Bronchial smooth muscle cell (primary cell): Measurements from ENCODE around the gene CD8B2. TPM values are rescaled to one million over a fixed set of nuclear protein-coding genes. Genes with fewer than 3 reads are reported as not detected.

ENCODE experiments used
- total RNA-seq: library from RNA; depleted of rRNA; stranded (reverse); fragments of >200 nt; gene quantifications from 2 replicates; pipeline ENCODE4 v1.2.1, GENCODE V29; 2014

Gene CD8B2
- not detected in 2 replicates for total RNA-seq

DNA sequence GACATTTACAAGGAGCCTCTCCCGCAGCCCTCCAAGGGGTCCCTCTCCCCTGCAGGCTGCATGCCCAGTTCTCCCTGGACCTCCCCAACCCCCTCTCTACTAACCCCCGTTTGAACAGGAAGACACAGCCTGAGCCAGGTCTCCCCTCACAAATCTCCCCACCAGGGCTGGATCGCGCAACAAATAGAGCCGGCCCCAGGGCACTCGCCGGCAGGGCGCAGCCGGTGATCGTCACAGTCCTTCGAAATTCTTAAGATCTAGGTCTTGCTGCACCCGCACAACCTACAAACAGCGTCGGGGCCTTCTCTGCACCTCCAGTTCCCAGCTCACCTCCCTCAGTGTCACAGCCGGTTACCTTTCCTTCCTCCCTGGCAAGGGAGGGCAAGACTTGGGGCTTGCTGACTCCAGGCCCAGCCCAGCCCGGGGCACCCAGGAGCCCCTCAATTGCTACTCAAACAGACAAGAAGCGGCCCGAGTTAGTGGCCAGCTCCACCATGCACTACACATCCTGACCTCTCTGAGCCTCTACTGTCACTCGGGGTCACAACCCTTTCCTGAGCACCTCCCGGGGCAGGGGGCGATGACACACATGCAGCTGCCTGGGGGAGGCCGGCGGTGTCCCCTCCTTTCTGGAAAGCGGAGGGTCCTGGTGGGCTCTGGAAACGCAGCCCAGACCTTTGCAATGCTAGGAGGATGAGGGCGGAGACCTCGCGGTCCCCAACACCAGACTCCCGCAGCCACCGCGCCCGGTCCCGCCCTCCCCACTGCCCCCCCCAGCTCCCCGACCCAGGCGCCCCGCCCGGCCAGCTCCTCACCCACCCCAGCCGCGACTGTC, at the start of gene CD8B2:
TSS of gene CD8B2 (plus strand) at position 814 of the 835 bp plus-strand sequence. CDS start 63 bp downstream, outside the sequence.

DNA sequence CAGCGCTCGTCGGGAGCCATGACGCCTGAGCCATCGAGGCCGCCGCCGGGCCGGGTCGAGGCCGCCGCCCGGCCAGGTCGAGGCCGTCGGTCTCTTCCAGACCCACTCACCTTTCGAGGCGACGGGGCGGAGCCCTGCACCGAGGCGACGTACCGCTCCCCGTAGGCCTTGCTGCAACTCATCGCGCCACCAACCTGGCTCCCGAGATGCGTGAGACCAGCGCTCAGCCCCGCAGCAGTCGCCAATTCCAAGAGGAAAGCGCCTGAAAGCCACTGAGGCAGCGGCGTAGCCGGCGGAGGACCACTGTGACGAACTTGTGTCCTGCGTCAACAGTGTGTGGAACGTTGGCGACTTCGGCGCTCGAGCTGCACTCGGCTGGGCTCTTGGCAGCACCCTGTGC, 19.1 kb upstream of the CD8B2 start, which contains the start of gene RGPD3:
TSS of gene RGPD3 (minus strand) at position 307 of the 400 bp plus-strand sequence. CDS start at position 182, 125 bp downstream.

Other genes starting within 250 kb of the CD8B2 start
- under 0.01 TPM in 2 replicates for gene RGPD3, start 19.0 kb upstream of the CD8B2 start, total RNA-seq